GM12878 (cell line): Measurements from ENCODE around the gene CHAMP1. TPM values are rescaled to one million over a fixed set of nuclear protein-coding genes. Genes with fewer than 3 reads are reported as not detected.

Source experiments
- ATAC-seq: fragments of 200-7000 bp; cut with Tn5 transposase; 3 replicates; pipeline ENCODE4 v1.9.1; 2020; ENCODE audit warnings: mild to moderate bottlenecking, moderate library complexity
- Bru-seq: library from RNA; stranded (reverse); fragments of 400-500 nt; gene quantifications from one replicate; lab custom pipeline; 2021; lab: Mats Ljungman, UMichigan
- BruChase-seq, 2 experiments: library from RNA; stranded (reverse); fragments of 400-500 nt; gene quantifications; one replicate each; lab custom pipeline; 2021; lab: Mats Ljungman, UMichigan
- BruUV-seq: library from RNA; stranded (reverse); fragments of 400-500 nt; replicated peaks from 2 replicates; lab custom pipeline; 2021; lab: Mats Ljungman, UMichigan
- CTCF ChIA-PET: fragments of 300-600 bp; sonication (Branson Sonifier 250); formaldehyde crosslinking; extraction: SDS; loops from one replicate; lab custom pipeline; 2021; ENCODE audit warnings: inconsistent platforms; lab: Yijun Ruan, JAX
- POLR2A ChIA-PET: fragments of 350-600 bp; formaldehyde crosslinking; extraction: SDS; loops from one replicate; lab custom pipeline; 2021; ENCODE audit warnings: inconsistent platforms; lab: Charles Lee
- RAD21 ChIA-PET: fragments of 300-600 bp; sonication (Branson Sonifier 250); formaldehyde crosslinking; loops from one replicate; lab custom pipeline; 2023; ENCODE audit warnings: antibody characterized with exemption; ENCODE audit not compliant: unreplicated experiment; lab: Charles Lee
- SMC1A ChIA-PET: fragments of 300-600 bp; sonication (Branson Sonifier 250); formaldehyde crosslinking; loops from one replicate; lab custom pipeline; 2023; ENCODE audit not compliant: unreplicated experiment, uncharacterized antibody; lab: Charles Lee
- DNase-seq: peaks from one replicate; pipeline ENCODE4 v3.0.0-alpha.2; 2011; ENCODE audit warnings: low read depth, low spot score
- FAIRE-seq: peaks from 3 replicates; lab custom pipeline; 2011; peaks lifted over from hg19 to GRCh38; lab: Jason Lieb, UNC
- H2AFZ ChIP-seq: 2 replicates; pipeline ENCODE4 v1.6.0; 2011; ENCODE audit warnings: low read depth, low read length, control low read depth; ENCODE audit not compliant: control insufficient read depth
- H3K27ac ChIP-seq: 2 replicates; pipeline ENCODE4 v1.5.1; 2011; ENCODE audit warnings: control low read depth; ENCODE audit not compliant: control insufficient read depth, insufficient read depth
- H3K27me3 ChIP-seq, 2 experiments: replicated peaks in 1 of 2; 2 replicates each; pipeline versions ENCODE4 v1.6.0 to v1.6.1; 2011; ENCODE audit warnings: low read length in 1 of 2; ENCODE audit not compliant: control insufficient read depth in 2 of 2, insufficient read depth in 2 of 2
- H3K36me3 ChIP-seq, 2 experiments: 2 replicates each; pipeline ENCODE4 v1.5.1; 2011; ENCODE audit warnings: low read length in 1 of 2; ENCODE audit not compliant: control insufficient read depth in 2 of 2, insufficient read depth in 2 of 2
- H3K4me1 ChIP-seq: 2 replicates; pipeline ENCODE4 v1.6.1; 2011; ENCODE audit warnings: mild to moderate bottlenecking, low read length, moderate library complexity, mixed read lengths; ENCODE audit not compliant: control insufficient read depth, insufficient read depth
- H3K4me2 ChIP-seq: 2 replicates; pipeline ENCODE4 v1.6.0; 2011; ENCODE audit warnings: control low read depth; ENCODE audit not compliant: control insufficient read depth, insufficient read depth
- H3K4me3 ChIP-seq: fragments of 200-600 bp; sonication (generic); 2 replicates; pipeline ENCODE4 v1.5.1; 2016
- H3K79me2 ChIP-seq: 2 replicates; pipeline ENCODE4 v1.6.0; 2011; ENCODE audit warnings: low read length; ENCODE audit not compliant: control insufficient read depth, insufficient read depth
- H3K9ac ChIP-seq: 2 replicates; pipeline ENCODE4 v1.8.0; 2011; ENCODE audit warnings: low read length, control low read depth, mixed read lengths; ENCODE audit not compliant: control insufficient read depth, insufficient read depth
- H3K9me3 ChIP-seq: replicated peaks from 3 replicates; pipeline ENCODE4 v1.5.1; 2011; ENCODE audit warnings: mild to moderate bottlenecking, low read length; ENCODE audit not compliant: control insufficient read depth, insufficient read depth
- H4K20me1 ChIP-seq: 2 replicates; pipeline ENCODE4 v1.6.0; 2011; ENCODE audit not compliant: control insufficient read depth, insufficient read depth
- EED ChIP-seq: sonication (generic); IDR thresholded peaks from 2 replicates; pipeline ENCODE4 v1.6.1; 2016; ENCODE audit warnings: antibody characterized with exemption, low read depth
- MLLT1 ChIP-seq: fragments of 450-650 bp; IDR thresholded peaks from 2 replicates; pipeline ENCODE4 v1.6.1; 2016; ENCODE audit warnings: mild to moderate bottlenecking
- MTA2 ChIP-seq: fragments of 450-650 bp; IDR thresholded peaks from 2 replicates; pipeline ENCODE4 v1.6.1; 2016; ENCODE audit warnings: low read depth, mild to moderate bottlenecking, moderate library complexity
- PML ChIP-seq: IDR thresholded peaks from 2 replicates; pipeline ENCODE4 v1.6.1; 2012; ENCODE audit warnings: low read length, inconsistent platforms
- STAT1 ChIP-seq: fragments of 450-650 bp; conservative IDR thresholded peaks from 2 replicates; pipeline ENCODE4 v1.6.1; 2014; ENCODE audit warnings: antibody characterized with exemption, mild to moderate bottlenecking
- TBL1XR1 ChIP-seq: IDR thresholded peaks from 2 replicates; pipeline ENCODE4 v1.6.1; 2012; ENCODE audit warnings: low read depth, low read length, improper control_type of control experiment
- WGBS: methylation state at CpG from one replicate; pipeline ENCODE4 v1.1.6; 2016; ENCODE audit warnings: low lambda C conversion rate; ENCODE audit not compliant: insufficient replicate concordance, insufficient coverage; ENCODE audit errors: missing lambda C conversion rate; 5-methylcytosine and 5-hydroxymethylcytosine counted together
- in situ Hi-C: fragments of 300-500 bp; cut with MboI; formaldehyde crosslinking; loops from 9 replicates; pipeline ENCODE4 v1.14.3; 2018; ENCODE audit warnings: mixed read lengths
- intact Hi-C: fragments of 100-400 bp; cut with micrococcal nuclease; formaldehyde crosslinking; loops from one replicate; pipeline ENCODE4 v1.14.2; 2022; ENCODE audit not compliant: unreplicated experiment
- long read RNA-seq, 2 experiments: library from polyadenylated mRNA; unstranded; transcript quantifications; one replicate each; pipeline ENCODE4 v2.0.0, GENCODE V29; 2019 to 2020
- polyA minus RNA-seq, 3 experiments: library from RNA; depleted of rRNA, polyadenylated mRNA; stranded (reverse); fragments of >200 nt; gene quantifications; 2 replicates each; pipeline ENCODE4 v1.2.3, GENCODE V29; 2011
- polyA plus RNA-seq, 11 experiments: library from polyadenylated mRNA; depleted of rRNA in 4 of 11; unstranded in 6 of 11; stranded (reverse) in 5 of 11; fragments of >200 nt; fragmentation: Nextera tagmentation in 4 of 11; fragmentation: Illumina TruSeq in 1 of 11; extraction: Ambion mirVana in 4 of 11; extraction: Trizol in 1 of 11; gene quantifications; 1 replicate in 1 of 11; 2 replicates in 10 of 11; pipeline versions ENCODE4 v1.2.1 to v1.2.3, GENCODE V29; 2011 to 2016; ENCODE audit warnings: inconsistent platforms in 2 of 11, missing spikeins in 2 of 11, low read depth in 1 of 11
- total RNA-seq, 4 experiments: library from RNA; depleted of rRNA in 3 of 4; stranded (reverse); fragments of >200 nt in 3 of 4; fragmentation: Illumina TruSeq in 1 of 4; extraction: Trizol in 1 of 4; gene quantifications; 2 replicates each; pipeline versions ENCODE4 v1.2.1 to v1.2.3, GENCODE V29; 2013 to 2021
- TF ChIP-seq, protein P1 (sequence below): fragments of 450-650 bp; IDR thresholded peaks from 2 replicates; pipeline ENCODE4 v1.6.1; 2016; ENCODE audit warnings: mild to moderate bottlenecking, moderate library complexity, borderline replicate concordance
- TF ChIP-seq, protein P2 (sequence below): fragments of 450-650 bp; IDR thresholded peaks from 2 replicates; pipeline ENCODE4 v1.6.1; 2014; ENCODE audit warnings: mild to moderate bottlenecking

Gene CHAMP1
- total RNA-seq (2013; cell fraction: nucleolus; rRNA removed): 24.6 and 27.5 TPM in 2 replicates
- total RNA-seq (2014; rRNA removed) (18.1 and 18.5 TPM in 2 replicates), total RNA-seq (2014; rRNA removed; fragmentation: Illumina TruSeq; extraction: Trizol) (15.7 and 15.8 TPM in 2 replicates), total RNA-seq (2021) (48.1 and 52.0 TPM in 2 replicates), polyA plus RNA-seq (2011; rRNA removed) (16.0 and 20.2 TPM in 2 replicates), polyA plus RNA-seq (2014; fragmentation: Illumina TruSeq; extraction: Trizol) (54.8 and 57.8 TPM in 2 replicates), polyA plus RNA-seq (2014; fragmentation: Nextera tagmentation; extraction: Ambion mirVana) (1 to 10 TPM; 1.1 to 2.8 TPM), polyA plus RNA-seq (2014; rRNA removed) (27.3 and 27.5 TPM in 2 replicates), polyA plus RNA-seq (2016; fragmentation: Nextera tagmentation; extraction: Ambion mirVana) (10 to 100 TPM; 39.6 to 39.8 TPM), polyA minus RNA-seq (2011; rRNA and poly(A)+ RNA removed) (11.8 and 13.0 TPM in 2 replicates), Bru-seq, nascent RNA (percentile 92 among the genes with signal in this experiment), BruChase-seq, experiment 1, labeled RNA remaining after a 6-hour chase (percentile 81 among the genes with signal in this experiment), BruChase-seq, experiment 2, labeled RNA remaining after a 2-hour chase (percentile 92 among the genes with signal in this experiment)
- polyA plus RNA-seq (2011; ENCODE audit: low read depth): 13.3 TPM
- polyA plus RNA-seq (2011; cell fraction: cytosol; rRNA removed): 21.0 and 31.3 TPM in 2 replicates
- polyA plus RNA-seq (2011; cell fraction: nucleus; rRNA removed): 36.9 and 45.2 TPM in 2 replicates
- polyA plus RNA-seq (2012): 20.1 and 25.3 TPM in 2 replicates
- polyA minus RNA-seq (2011; cell fraction: cytosol; rRNA and poly(A)+ RNA removed): 11.5 and 14.7 TPM in 2 replicates
- 15.4 and 28.5 TPM in 2 replicates for polyA minus RNA-seq (2011; cell fraction: nucleus; rRNA and poly(A)+ RNA removed)
- long read RNA-seq, experiment 1, partial matches to known transcripts: 0 of 3 reads
- long read RNA-seq, experiment 1, other reads (novel, unspliced or antisense): 0 of 3 reads
- long read RNA-seq, experiment 2, full-length matches to known transcripts: 12 of 13 reads
- long read RNA-seq, experiment 2, partial matches to known transcripts: 0 of 13 reads
- long read RNA-seq, experiment 2, other reads (novel, unspliced or antisense): 1 of 13 reads

GRCh38 chr13:114314074-114314912, at the start of gene CHAMP1:
Gene CHAMP1, plus strand, starts transcription at chr13:114314503. Its CDS starts 9,340 bp downstream, at chr13:114323843.
- CTCF ChIA-PET: interaction anchor here (1.2 to 2.8 kb wide), 5 partner anchors 20 to 34 kb away, joined by 3 to 9 read pairs (median 6); partner anchors contain the start of gene UPF3A
- intact Hi-C loops: loop anchor here (1.0 kb wide), 1 partner anchor 20 kb away; no protein-coding TSS in a partner anchor
- Histone ChIP-seq H3K79me2 (peaks cover 56% of the 10 kb centered on the region), H3K4me1 (peaks cover 5% of the 10 kb centered on the region; the same call in 1 of the 2 replicates), H3K27ac (peak within 1 kb of the TSS; percentile 73), H3K27me3 (no peaks in the 10 kb centered on the region), H3K4me2 (peak within 1 kb of the TSS; percentile 75), H4K20me1 (0 out of 2 replicates have a peak, but pooled peaks cover 2% of the 10 kb centered on the region), H3K36me3 (no peaks in the 10 kb centered on the region; a peak in 1 of 4 replicates), H3K9ac (peak within 1 kb of the TSS; percentile 80), H3K9me3 (no peaks in the 10 kb centered on the region), H3K4me3 (peak within 1 kb of the TSS; percentile 78), H2AFZ (peak within 1 kb of the TSS; percentile 81)
- ATAC-seq (peak; percentile 83), FAIRE-seq (peak; percentile 59), DNase-seq (peak; percentile 73)
- WGBS: under 1% methylated on average over 99 of the region's 107 CpGs
- SMC1A ChIA-PET: interaction anchor here (0.9 to 3.8 kb wide), 4 partner anchors 12 to 33 kb away, joined by 3 to 27 read pairs (median 5); partner anchors contain the start of gene UPF3A
- no TSS peak for BruUV-seq
- RAD21 ChIA-PET: interaction anchor here (0.6 to 4.3 kb wide), 5 partner anchors 17 to 825 kb away, joined by 3 to 24 read pairs (median 3); partner anchors contain the start of gene UPF3A
- in situ Hi-C loops: no loop called here
- POLR2A ChIA-PET: interaction anchor here (0.9 to 4.2 kb wide), 5 partner anchors 11 to 34 kb away, joined by 4 to 39 read pairs (median 4); partner anchors contain the start of gene UPF3A
- peak; percentile 80; the same call in 1 of the 2 replicates for TF ChIP-seq PML
- TF ChIP-seq MLLT1: no peak
- no peak for TF ChIP-seq MTA2
- TF ChIP-seq, protein P1, sequence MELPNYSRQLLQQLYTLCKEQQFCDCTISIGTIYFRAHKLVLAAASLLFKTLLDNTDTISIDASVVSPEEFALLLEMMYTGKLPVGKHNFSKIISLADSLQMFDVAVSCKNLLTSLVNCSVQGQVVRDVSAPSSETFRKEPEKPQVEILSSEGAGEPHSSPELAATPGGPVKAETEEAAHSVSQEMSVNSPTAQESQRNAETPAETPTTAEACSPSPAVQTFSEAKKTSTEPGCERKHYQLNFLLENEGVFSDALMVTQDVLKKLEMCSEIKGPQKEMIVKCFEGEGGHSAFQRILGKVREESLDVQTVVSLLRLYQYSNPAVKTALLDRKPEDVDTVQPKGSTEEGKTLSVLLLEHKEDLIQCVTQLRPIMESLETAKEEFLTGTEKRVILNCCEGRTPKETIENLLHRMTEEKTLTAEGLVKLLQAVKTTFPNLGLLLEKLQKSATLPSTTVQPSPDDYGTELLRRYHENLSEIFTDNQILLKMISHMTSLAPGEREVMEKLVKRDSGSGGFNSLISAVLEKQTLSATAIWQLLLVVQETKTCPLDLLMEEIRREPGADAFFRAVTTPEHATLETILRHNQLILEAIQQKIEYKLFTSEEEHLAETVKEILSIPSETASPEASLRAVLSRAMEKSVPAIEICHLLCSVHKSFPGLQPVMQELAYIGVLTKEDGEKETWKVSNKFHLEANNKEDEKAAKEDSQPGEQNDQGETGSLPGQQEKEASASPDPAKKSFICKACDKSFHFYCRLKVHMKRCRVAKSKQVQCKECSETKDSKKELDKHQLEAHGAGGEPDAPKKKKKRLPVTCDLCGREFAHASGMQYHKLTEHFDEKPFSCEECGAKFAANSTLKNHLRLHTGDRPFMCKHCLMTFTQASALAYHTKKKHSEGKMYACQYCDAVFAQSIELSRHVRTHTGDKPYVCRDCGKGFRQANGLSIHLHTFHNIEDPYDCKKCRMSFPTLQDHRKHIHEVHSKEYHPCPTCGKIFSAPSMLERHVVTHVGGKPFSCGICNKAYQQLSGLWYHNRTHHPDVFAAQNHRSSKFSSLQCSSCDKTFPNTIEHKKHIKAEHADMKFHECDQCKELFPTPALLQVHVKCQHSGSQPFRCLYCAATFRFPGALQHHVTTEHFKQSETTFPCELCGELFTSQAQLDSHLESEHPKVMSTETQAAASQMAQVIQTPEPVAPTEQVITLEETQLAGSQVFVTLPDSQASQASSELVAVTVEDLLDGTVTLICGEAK: no peak
- TF ChIP-seq EED: peak; percentile 3; the same call in 1 of the 2 replicates
- TF ChIP-seq, protein P2, sequence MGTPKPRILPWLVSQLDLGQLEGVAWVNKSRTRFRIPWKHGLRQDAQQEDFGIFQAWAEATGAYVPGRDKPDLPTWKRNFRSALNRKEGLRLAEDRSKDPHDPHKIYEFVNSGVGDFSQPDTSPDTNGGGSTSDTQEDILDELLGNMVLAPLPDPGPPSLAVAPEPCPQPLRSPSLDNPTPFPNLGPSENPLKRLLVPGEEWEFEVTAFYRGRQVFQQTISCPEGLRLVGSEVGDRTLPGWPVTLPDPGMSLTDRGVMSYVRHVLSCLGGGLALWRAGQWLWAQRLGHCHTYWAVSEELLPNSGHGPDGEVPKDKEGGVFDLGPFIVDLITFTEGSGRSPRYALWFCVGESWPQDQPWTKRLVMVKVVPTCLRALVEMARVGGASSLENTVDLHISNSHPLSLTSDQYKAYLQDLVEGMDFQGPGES: no peak; the same call in 1 of the 2 replicates
- no peak for TF ChIP-seq STAT1
- no peak for TF ChIP-seq TBL1XR1
